ENCODE data around the gene WWOX.

The WWOX gene

GRCh38 chr16:78235876-78236275, 136.4 kb downstream of the WWOX start:
- Histone ChIP-seq H4K20me1 (ENCODE audit: insufficient read depth) (no peaks in the 10 kb centered on the region), H3K4me3 (IDR thresholded peaks at IDR 0.05; ENCODE audit: insufficient read depth, low read depth, low read length) (no peak overlapping the region), H3K4me1 (ENCODE audit: low read depth, poor library complexity, severe bottlenecking) (no peaks in the 10 kb centered on the region), H3K9ac (no peak overlapping the region), H3K4me2 (no peak overlapping the region), H2AFZ (ENCODE audit: low read depth) (no peak overlapping the region), H3K79me2 (ENCODE audit: insufficient read depth, low read depth) (no peaks in the 10 kb centered on the region), H3K36me3 (ENCODE audit: insufficient read depth) (no peaks in the 10 kb centered on the region), H3K27me3 (ENCODE audit: insufficient read depth, low read depth) (no peaks in the 10 kb centered on the region), H3K27ac (no peak overlapping the region)
- TF ChIP-seq CTCF (conservative IDR thresholded peaks at IDR 0.05; ENCODE audit: low read depth, low read length): no peak

- Histone ChIP-seq H3K4me3 (IDR thresholded peaks at IDR 0.05; ENCODE audit: insufficient read depth, low read depth, low read length) (no peak overlapping the region), H4K20me1 (ENCODE audit: insufficient read depth) (no peaks in the 10 kb centered on the region), H3K79me2 (ENCODE audit: insufficient read depth, low read depth) (no peaks in the 10 kb centered on the region), H3K4me2 (no peak overlapping the region), H3K27ac (no peak overlapping the region), H2AFZ (ENCODE audit: low read depth) (no peak overlapping the region), H3K36me3 (ENCODE audit: insufficient read depth) (no peaks in the 10 kb centered on the region), H3K27me3 (ENCODE audit: insufficient read depth, low read depth) (no peaks in the 10 kb centered on the region), H3K9ac (no peak overlapping the region), H3K4me1 (ENCODE audit: low read depth, poor library complexity, severe bottlenecking) (no peaks in the 10 kb centered on the region)
- TF ChIP-seq CTCF (conservative IDR thresholded peaks at IDR 0.05; ENCODE audit: low read depth, low read length): no peak
Observed at GRCh38 chr16:78237841-78238240, 138.4 kb downstream of the WWOX start.

- Histone ChIP-seq H3K4me3 (IDR thresholded peaks at IDR 0.05; ENCODE audit: insufficient read depth, low read depth, low read length) (no peak overlapping the region), H3K79me2 (ENCODE audit: insufficient read depth, low read depth) (no peaks in the 10 kb centered on the region), H3K4me2 (no peak overlapping the region), H3K27ac (no peak overlapping the region), H4K20me1 (ENCODE audit: insufficient read depth) (no peaks in the 10 kb centered on the region), H3K27me3 (ENCODE audit: insufficient read depth, low read depth) (no peaks in the 10 kb centered on the region), H3K4me1 (ENCODE audit: low read depth, poor library complexity, severe bottlenecking) (no peaks in the 10 kb centered on the region), H3K36me3 (ENCODE audit: insufficient read depth) (no peaks in the 10 kb centered on the region), H3K9ac (no peak overlapping the region), H2AFZ (ENCODE audit: low read depth) (no peak overlapping the region)
- no peak for TF ChIP-seq CTCF (conservative IDR thresholded peaks at IDR 0.05; ENCODE audit: low read depth, low read length)
Observed at GRCh38 chr16:78240459-78241222, 141.2 kb downstream of the WWOX start.

- TF ChIP-seq CTCF (conservative IDR thresholded peaks at IDR 0.05; ENCODE audit: low read depth, low read length): no peak
- Histone ChIP-seq H4K20me1 (ENCODE audit: insufficient read depth) (no peaks in the 10 kb centered on the region), H3K4me2 (no peak overlapping the region)
Observed at GRCh38 chr16:78242239-78242630, 142.8 kb downstream of the WWOX start.

More at GRCh38 chr16:78242239-78242630, 142.8 kb downstream of the WWOX start:
- Histone ChIP-seq H3K27ac (no peak overlapping the region), H3K36me3 (ENCODE audit: insufficient read depth) (no peaks in the 10 kb centered on the region), H3K79me2 (ENCODE audit: insufficient read depth, low read depth) (no peaks in the 10 kb centered on the region), H2AFZ (ENCODE audit: low read depth) (no peak overlapping the region), H3K4me3 (IDR thresholded peaks at IDR 0.05; ENCODE audit: insufficient read depth, low read depth, low read length) (no peak overlapping the region), H3K27me3 (ENCODE audit: insufficient read depth, low read depth) (no peaks in the 10 kb centered on the region), H3K4me1 (ENCODE audit: low read depth, poor library complexity, severe bottlenecking) (no peaks in the 10 kb centered on the region), H3K9ac (no peak overlapping the region)

Data from KMS-11 (cell line).